ENCODE measurements around the gene NFAM1. TPM values are rescaled to one million over a fixed set of nuclear protein-coding genes. Genes with fewer than 3 reads are reported as not detected.

The NFAM1 gene
- total RNA-seq, 1 experiment from 2014 or later = not detected

DNA sequence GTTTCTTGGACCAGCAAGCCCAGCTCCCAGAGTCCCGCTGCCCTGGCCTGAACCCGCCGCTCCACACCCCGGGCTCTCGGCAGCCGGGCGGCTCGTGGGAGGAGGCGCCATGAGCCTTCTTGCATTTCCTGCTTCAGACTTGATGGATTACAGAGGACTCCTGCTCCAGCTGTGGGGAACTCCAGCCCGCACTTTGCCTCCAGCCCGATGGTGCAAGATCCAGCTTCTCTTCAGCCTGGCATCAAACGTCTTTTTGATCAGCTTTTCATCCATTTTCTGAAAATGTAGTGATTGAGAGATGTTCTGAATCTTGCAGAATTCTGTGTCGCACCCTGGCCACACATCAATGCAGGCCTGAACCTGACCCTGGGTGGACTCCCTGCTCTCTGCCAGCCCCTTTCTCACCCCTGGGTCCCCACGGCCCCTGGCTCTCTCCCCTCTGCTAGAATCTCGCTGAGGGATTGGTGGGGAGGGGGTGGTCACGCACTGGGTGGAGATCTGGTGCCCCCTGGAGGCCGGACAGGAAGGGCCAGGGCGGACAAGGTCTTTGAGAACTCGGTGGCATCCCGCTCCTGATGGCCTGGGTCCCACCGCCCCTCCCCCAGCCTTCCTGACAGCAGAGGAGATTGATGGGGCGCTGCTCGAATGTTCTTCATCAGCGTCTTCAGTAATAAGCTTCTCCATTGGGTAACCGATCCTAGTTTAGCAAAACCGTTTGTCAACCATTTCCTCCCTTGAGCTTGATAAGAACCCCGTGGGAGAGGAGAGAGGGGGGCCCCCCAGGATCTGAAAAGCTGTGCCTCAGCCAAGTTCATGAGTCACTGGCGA, 12.1 kb upstream of the NFAM1 start:
- H3K27me3 ChIP-seq = 0 out of 2 replicates have a peak, but pooled peaks cover 2% of the 10 kb centered on the region
- no peaks in the 10 kb centered on the region for H3K36me3 ChIP-seq
- H3K9me3 ChIP-seq = no peaks in the 10 kb centered on the region
- H3K4me3 ChIP-seq = peak overlapping the region; percentile 24
- peak; percentile 68 for DNase-seq

DNA sequence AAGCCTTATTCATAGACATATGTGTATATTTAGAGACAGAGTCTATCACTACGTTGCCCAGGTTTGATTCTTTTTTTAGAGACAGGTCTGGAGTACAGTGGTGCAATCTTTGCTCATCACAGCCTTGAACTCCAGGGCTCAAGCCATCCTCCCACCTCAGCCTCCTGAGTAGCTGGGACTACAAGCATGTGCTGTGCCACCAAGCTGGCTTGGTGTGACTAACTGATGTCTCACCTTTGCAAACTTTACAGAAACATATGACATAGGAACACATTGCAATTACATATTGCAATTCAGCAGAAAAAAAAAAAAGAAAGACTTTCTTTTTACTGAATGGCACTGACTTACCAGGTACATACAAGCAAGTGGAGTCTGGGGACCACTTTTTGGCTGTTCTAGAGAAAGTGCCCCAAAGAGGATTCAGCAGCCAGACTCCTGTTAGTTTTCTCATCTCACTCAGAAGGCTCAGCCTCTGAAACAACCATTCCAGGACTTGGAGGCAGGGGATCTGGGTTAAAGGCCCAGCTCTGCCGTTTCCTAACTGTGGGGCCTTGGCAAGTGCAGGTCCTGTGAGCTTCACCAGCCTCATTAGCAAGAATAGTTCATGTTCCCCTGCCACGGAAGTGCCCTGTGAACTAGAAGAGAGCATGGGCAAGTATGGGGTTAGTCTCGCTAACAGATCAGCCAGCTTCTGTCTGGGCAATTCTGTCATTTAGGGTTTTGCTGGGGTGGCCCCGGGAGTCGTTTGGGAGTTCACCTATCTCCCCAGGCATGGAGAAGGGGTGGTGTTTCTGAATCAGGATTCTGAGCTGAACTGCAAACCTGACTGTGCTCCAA, 11.3 kb upstream of the NFAM1 start:
- Histone ChIP-seq H3K36me3 (no peaks in the 10 kb centered on the region), H3K27me3 (0 out of 2 replicates have a peak, but pooled peaks cover 2% of the 10 kb centered on the region), H3K4me3 (no peak overlapping the region), H3K9me3 (no peaks in the 10 kb centered on the region)
- no peak for DNase-seq

- Histone ChIP-seq H3K27me3 (no peaks in the 10 kb centered on the region), H3K36me3 (no peaks in the 10 kb centered on the region), H3K4me3 (no peak overlapping the region), H3K9me3 (no peaks in the 10 kb centered on the region)
- no peak for DNase-seq
Observed at GRCh38 chr22:42442748-42443147, 10.5 kb upstream of the NFAM1 start.

GRCh38 chr22:42440728-42441127, 8.5 kb upstream of the NFAM1 start:
- no peak for DNase-seq
- H3K27me3 ChIP-seq = no peaks in the 10 kb centered on the region
- H3K36me3 ChIP-seq = no peaks in the 10 kb centered on the region
- H3K9me3 ChIP-seq = no peaks in the 10 kb centered on the region
- no peak overlapping the region for H3K4me3 ChIP-seq

DNA sequence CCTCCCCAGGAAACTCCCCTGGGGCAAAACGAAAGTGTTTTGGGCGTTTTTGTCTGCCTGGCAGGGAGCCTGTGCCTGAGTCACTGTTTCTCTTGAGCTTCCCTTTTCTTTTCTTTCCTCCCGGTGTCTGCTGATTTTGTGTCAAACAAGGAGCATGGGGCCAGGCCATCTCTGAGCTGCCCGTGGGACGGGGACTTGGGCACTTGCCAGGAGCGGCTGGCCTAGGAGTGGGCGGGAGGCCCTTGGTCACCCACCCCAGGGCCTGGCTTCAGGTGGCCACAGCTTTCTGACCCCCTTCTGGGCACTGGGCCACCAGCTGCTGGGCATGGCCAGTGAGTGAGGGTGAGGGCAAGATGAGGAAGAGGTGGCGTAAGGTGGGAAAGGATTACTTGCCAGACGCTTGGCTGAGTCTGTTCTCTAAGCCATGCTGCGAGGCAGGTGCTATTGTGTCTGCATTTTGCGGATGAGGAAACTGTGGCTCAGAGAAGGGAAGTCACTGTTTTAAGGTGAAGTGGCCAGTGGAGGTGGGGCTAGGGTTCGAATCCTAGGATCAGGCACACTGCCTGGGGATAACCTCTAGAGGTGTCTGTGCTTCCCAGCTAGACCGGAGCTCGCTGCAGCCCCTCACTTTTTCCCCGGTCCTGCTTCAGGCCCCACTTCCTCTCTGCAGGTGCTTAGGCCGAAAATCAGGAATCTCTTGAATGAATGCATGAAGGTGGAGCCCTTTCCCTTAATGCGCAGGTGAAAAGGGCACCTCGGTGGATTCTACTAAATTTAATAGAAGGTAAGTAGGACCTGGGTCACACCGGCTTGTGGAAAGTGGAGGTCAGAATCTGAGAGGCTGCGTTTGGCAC, 7.8 kb upstream of the NFAM1 start:
- Histone ChIP-seq H3K9me3 (no peaks in the 10 kb centered on the region), H3K27me3 (no peaks in the 10 kb centered on the region), H3K36me3 (no peaks in the 10 kb centered on the region), H3K4me3 (no peak overlapping the region)
- peak; percentile 28 for DNase-seq

- Histone ChIP-seq H3K9me3 (no peaks in the 10 kb centered on the region), H3K36me3 (no peaks in the 10 kb centered on the region), H3K27me3 (no peaks in the 10 kb centered on the region), H3K4me3 (no peak overlapping the region)
- no peak for DNase-seq
Observed at GRCh38 chr22:42439021-42439567, 6.9 kb upstream of the NFAM1 start.

GRCh38 chr22:42438293-42438650, 6.1 kb upstream of the NFAM1 start:
- Histone ChIP-seq H3K27me3 (no peaks in the 10 kb centered on the region), H3K36me3 (no peaks in the 10 kb centered on the region)
- DNase-seq = no peak

GRCh38 chr22:42437488-42438292, 5.5 kb upstream of the NFAM1 start:
- no peaks in the 10 kb centered on the region for H3K27me3 ChIP-seq
- peak; percentile 38 for DNase-seq
- peak overlapping the region; percentile 23 for H3K4me3 ChIP-seq

More at GRCh38 chr22:42438293-42438650, 6.1 kb upstream of the NFAM1 start:
- Histone ChIP-seq H3K9me3 (no peaks in the 10 kb centered on the region), H3K4me3 (no peak overlapping the region)

GRCh38 chr22:42436404-42436803, 4.2 kb upstream of the NFAM1 start:
- Histone ChIP-seq H3K9me3 (no peaks in the 10 kb centered on the region), H3K27me3 (no peaks in the 10 kb centered on the region), H3K4me3 (no peak overlapping the region), H3K36me3 (no peaks in the 10 kb centered on the region)
- DNase-seq = no peak

More at GRCh38 chr22:42437488-42438292, 5.5 kb upstream of the NFAM1 start:
- Histone ChIP-seq H3K9me3 (no peaks in the 10 kb centered on the region), H3K36me3 (no peaks in the 10 kb centered on the region)

- DNase-seq = no peak
- Histone ChIP-seq H3K36me3 (no peaks in the 10 kb centered on the region), H3K4me3 (no peak overlapping the region), H3K9me3 (no peaks in the 10 kb centered on the region), H3K27me3 (no peaks in the 10 kb centered on the region)
Observed at GRCh38 chr22:42434748-42435425, 2.7 kb upstream of the NFAM1 start.

GRCh38 chr22:42433754-42434682, 1.8 kb upstream of the NFAM1 start:
- Histone ChIP-seq H3K9me3 (no peaks in the 10 kb centered on the region), H3K36me3 (no peaks in the 10 kb centered on the region), H3K27me3 (no peaks in the 10 kb centered on the region), H3K4me3 (no peak overlapping the region)
- DNase-seq = no peak

GRCh38 chr22:42432818-42433217, 615 bp upstream of the NFAM1 start:
- Histone ChIP-seq H3K9me3 (no peaks in the 10 kb centered on the region), H3K27me3 (no peaks in the 10 kb centered on the region), H3K4me3 (no peak overlapping the region), H3K36me3 (no peaks in the 10 kb centered on the region)
- no peak for DNase-seq

DNA sequence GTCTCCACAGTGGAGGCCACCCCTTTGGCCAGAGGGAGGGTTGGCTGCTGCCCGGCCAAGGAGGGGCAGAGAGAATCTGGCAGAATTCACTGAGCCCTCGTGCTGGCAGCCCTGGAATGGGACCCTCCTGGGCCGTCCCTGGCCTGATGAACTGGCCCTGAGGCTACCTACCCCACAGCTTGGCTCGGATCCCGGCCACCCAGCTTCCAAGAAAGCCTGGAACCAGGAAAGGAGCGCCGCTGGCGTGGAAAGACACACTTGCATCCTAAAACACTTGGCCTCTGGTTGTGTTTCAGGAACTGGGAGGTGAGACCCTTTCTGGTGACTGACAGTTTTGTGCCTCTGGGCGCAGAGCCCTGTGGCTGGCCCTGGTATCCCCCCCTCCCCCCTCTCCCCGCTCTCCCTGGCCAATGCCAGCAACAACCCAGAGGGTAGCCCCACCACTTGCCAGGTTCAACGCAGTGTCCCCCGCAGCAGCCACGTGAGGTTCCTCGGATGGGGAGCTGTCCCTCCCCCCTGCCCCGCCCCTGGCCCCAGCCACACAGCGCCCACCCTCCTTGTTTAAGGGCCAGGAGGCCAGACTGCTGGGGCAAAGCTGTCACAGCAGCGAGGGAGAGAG, 693 bp downstream of the NFAM1 start:
- H3K4me3 ChIP-seq = no peak overlapping the region
- no peaks in the 10 kb centered on the region for H3K27me3 ChIP-seq
- H3K9me3 ChIP-seq = no peaks in the 10 kb centered on the region
- DNase-seq = no peak
- H3K36me3 ChIP-seq = no peaks in the 10 kb centered on the region

DNA sequence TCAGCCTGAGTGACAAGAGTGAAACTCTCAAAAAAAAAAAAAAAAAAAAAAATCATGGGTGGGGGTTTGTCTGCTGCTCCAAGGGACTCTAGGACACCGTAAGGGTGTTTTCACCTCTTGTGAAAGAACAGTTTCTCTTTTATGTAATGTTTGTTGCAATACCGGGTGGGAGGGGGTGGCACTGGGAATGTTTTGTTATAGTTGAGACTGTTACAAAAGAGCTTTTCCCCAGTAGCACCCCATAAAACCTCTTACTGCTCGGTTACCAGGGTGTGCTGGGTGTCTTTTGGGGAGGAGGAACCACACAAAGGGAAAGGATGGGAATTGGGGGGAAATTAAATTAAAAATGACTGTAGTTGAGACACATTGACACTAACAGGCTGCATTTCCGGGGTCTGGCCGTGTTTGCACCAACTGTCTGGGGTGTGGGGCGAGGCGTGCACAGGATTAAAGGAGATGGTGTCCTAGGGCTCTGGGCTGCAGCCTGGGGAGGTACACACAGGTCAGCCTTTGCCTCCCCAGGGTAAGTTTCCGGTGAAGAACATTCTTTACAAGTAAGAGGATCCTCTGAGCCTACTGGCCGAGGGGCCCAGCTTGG, 1.6 kb downstream of the NFAM1 start:
- H3K27me3 ChIP-seq = no peaks in the 10 kb centered on the region
- no peaks in the 10 kb centered on the region for H3K9me3 ChIP-seq
- DNase-seq = no peak
- no peak overlapping the region for H3K4me3 ChIP-seq
- no peaks in the 10 kb centered on the region for H3K36me3 ChIP-seq

Measured in MG63 (cell line).